ENCODE data around the gene ENDOG.

GRCh38 chr9:128828267-128828666, 10.0 kb downstream of the ENDOG start:
- TF ChIP-seq CTCF (IDR thresholded peaks at IDR 0.05): no peak
- no peak for TF ChIP-seq POLR2A (IDR thresholded peaks at IDR 0.05)

Measured in uterus (tissue), 2 donors.